ENCODE results near the gene NPAS3. TPM values are rescaled to one million over a fixed set of nuclear protein-coding genes. Genes with fewer than 3 reads are reported as not detected.

Gene NPAS3
- total RNA-seq, 4 donors from 2014 or later, result 4.0 to 12.2 (median 5.6) TPM

GRCh38 chr14:32934073-32934880 is 4.4 kb upstream of the NPAS3 start:
- WGBS, 2 donors, result 0 to 1% methylated on average over 25 of the region's 72 CpGs
- Histone ChIP-seq H3K27ac (no peak overlapping the region), H3K9me3 (no peaks in the 10 kb centered on the region), H3K36me3 (no peaks in the 10 kb centered on the region), H3K27me3 (peaks cover 3% of the 10 kb centered on the region), H3K4me1 (peaks cover 16 to 23% of the 10 kb centered on the region in 2 donors), H3K4me3 (replicated peaks in 1 of 3) (peak overlapping the region; percentile 39 to 57 (median 47))
- intact Hi-C loops (cut with DNase I), result no loop called here
- no peak for TF ChIP-seq CTCF (IDR thresholded peaks at IDR 0.05)
- no peak for TF ChIP-seq POLR2A (IDR thresholded peaks at IDR 0.05)
- DNase-seq, result peak in 1 of 2 donors; percentile 30

- H3K9me3 ChIP-seq, result no peaks in the 10 kb centered on the region
- H3K4me3 ChIP-seq (replicated peaks in 1 of 3), result peak overlapping the region in 1 of 3 donors; percentile 39
- intact Hi-C loops (cut with DNase I), result no loop called here
- TF ChIP-seq CTCF (IDR thresholded peaks at IDR 0.05) (no peak), POLR2A (IDR thresholded peaks at IDR 0.05) (no peak)
- H3K4me1 ChIP-seq, result peaks cover 16 to 25% of the 10 kb centered on the region in 2 donors
- no peak overlapping the region for H3K27ac ChIP-seq
- peak in 1 of 2 donors; percentile 17 for DNase-seq
- H3K36me3 ChIP-seq, result no peaks in the 10 kb centered on the region
- H3K27me3 ChIP-seq, result peaks cover 3% of the 10 kb centered on the region
- WGBS, 2 donors, result 12 to 18% methylated on average over 21 to 23 of the region's 42 CpGs
These were observed 3.6 kb upstream of the NPAS3 start for GRCh38 chr14:32934881-32935633.

- TF ChIP-seq POLR2A (IDR thresholded peaks at IDR 0.05) (no peak), CTCF (IDR thresholded peaks at IDR 0.05) (no peak)
- intact Hi-C loops (cut with DNase I), result no loop called here
These were observed 781 bp downstream of the NPAS3 start for GRCh38 chr14:32939254-32940065.

GRCh38 chr14:32940066-32940651 is 1.5 kb downstream of the NPAS3 start:
- Histone ChIP-seq H3K4me1 (peaks cover 8 to 10% of the 10 kb centered on the region in 2 donors), H3K36me3 (no peaks in the 10 kb centered on the region), H3K27ac (peak overlapping the region; percentile 42 to 84 (median 79)), H3K9me3 (no peaks in the 10 kb centered on the region), H3K27me3 (peaks cover 2% of the 10 kb centered on the region), H3K4me3 (replicated peaks in 1 of 3) (peak overlapping the region in 2 of 3 donors; percentile 8 to 40)
- 36 to 39% methylated on average over 13 of the region's 13 CpGs for WGBS, 2 donors
- TF ChIP-seq CTCF (IDR thresholded peaks at IDR 0.05) (no peak), POLR2A (IDR thresholded peaks at IDR 0.05) (no peak)
- intact Hi-C loops (cut with DNase I), result no loop called here
- DNase-seq, result no peak

More at GRCh38 chr14:32939254-32940065, 781 bp downstream of the NPAS3 start:
- Histone ChIP-seq H3K27me3 (peaks cover 3% of the 10 kb centered on the region), H3K9me3 (no peaks in the 10 kb centered on the region), H3K4me1 (peaks cover 11 to 14% of the 10 kb centered on the region in 2 donors), H3K27ac (peak overlapping the region; percentile 42 to 84 (median 79)), H3K4me3 (replicated peaks in 1 of 3) (peak overlapping the region in 2 of 3 donors; percentile 8 to 40), H3K36me3 (no peaks in the 10 kb centered on the region)
- DNase-seq, result peak; percentile 90
- 0 to 1% methylated on average over 60 to 61 of the region's 80 CpGs for WGBS, 2 donors
